DND-41 (cell line): ENCODE data around the gene WNK1.
"Not testable (repeated sequence)": the region's sequence is repeated elsewhere in the genome, so short reads cannot be mapped to it uniquely, and the experiment has no call there.

Experiments
- ATAC-seq: fragments of 200-7000 bp; cut with Tn5 transposase; 3 replicates; pipeline ENCODE4 v1.9.1; 2021; ENCODE audit warnings: low read depth; ENCODE audit not compliant: insufficient read depth
- DNase-seq: peaks from one replicate; pipeline ENCODE4 v3.0.0-alpha.2; 2020
- H2AFZ ChIP-seq: 2 replicates; pipeline ENCODE4 v1.6.0; 2012; ENCODE audit warnings: low read depth, low read length
- H3K27ac ChIP-seq: 2 replicates; pipeline ENCODE4 v1.5.1; 2012; ENCODE audit warnings: low read length, inconsistent platforms
- H3K27me3 ChIP-seq: fragments of 200-600 bp; sonication (generic); 2 replicates; pipeline ENCODE4 v1.6.0; 2012; ENCODE audit warnings: low read length, mild to moderate bottlenecking, inconsistent platforms; ENCODE audit not compliant: insufficient read depth, poor library complexity
- H3K36me3 ChIP-seq: 2 replicates; pipeline ENCODE4 v1.5.1; 2012; ENCODE audit warnings: low read length, inconsistent platforms; ENCODE audit not compliant: insufficient read depth
- H3K4me1 ChIP-seq: 2 replicates; pipeline ENCODE4 v1.5.1; 2012; ENCODE audit warnings: mild to moderate bottlenecking, low read length; ENCODE audit not compliant: insufficient read depth
- H3K4me2 ChIP-seq: 2 replicates; pipeline ENCODE4 v1.6.0; 2012; ENCODE audit warnings: mild to moderate bottlenecking, moderate library complexity, low read length, inconsistent platforms; ENCODE audit not compliant: insufficient read depth
- H3K4me3 ChIP-seq, 2 experiments: fragments of 200-600 bp in 1 of 2; shearing (Covaris generic) in 1 of 2; 2 replicates each; pipeline ENCODE4 v1.5.1; 2012 to 2016; ENCODE audit warnings: inconsistent platforms in 2 of 2, low read length in 2 of 2, mild to moderate bottlenecking in 2 of 2, low read depth in 1 of 2, moderate library complexity in 1 of 2
- H3K79me2 ChIP-seq: 2 replicates; pipeline ENCODE4 v1.6.0; 2012; ENCODE audit warnings: low read length, inconsistent platforms; ENCODE audit not compliant: insufficient read depth
- H3K9ac ChIP-seq: 2 replicates; pipeline ENCODE4 v1.6.0; 2012; ENCODE audit warnings: low read depth, mild to moderate bottlenecking, inconsistent platforms, low read length, moderate library complexity
- H3K9me3 ChIP-seq: 2 replicates; pipeline ENCODE4 v1.5.1; 2012; ENCODE audit warnings: low read length, moderate library complexity, mild to moderate bottlenecking, inconsistent platforms; ENCODE audit not compliant: insufficient read depth, severe bottlenecking
- H4K20me1 ChIP-seq: 2 replicates; pipeline ENCODE4 v1.6.0; 2012; ENCODE audit warnings: low read length; ENCODE audit not compliant: insufficient read depth
- EZH2 ChIP-seq: IDR thresholded peaks from 3 replicates; pipeline ENCODE4 v1.6.1; 2012; ENCODE audit warnings: borderline replicate concordance, low read depth, mild to moderate bottlenecking, moderate library complexity, low read length, inconsistent platforms; ENCODE audit not compliant: severe bottlenecking
- TF ChIP-seq, protein P1 (sequence below): IDR thresholded peaks from 2 replicates; pipeline ENCODE4 v1.5.1; 2012; ENCODE audit warnings: borderline replicate concordance, low read length, moderate library complexity, mild to moderate bottlenecking; ENCODE audit not compliant: poor library complexity, severe bottlenecking; ENCODE audit errors: extremely low read depth

The WNK1 gene

DNA sequence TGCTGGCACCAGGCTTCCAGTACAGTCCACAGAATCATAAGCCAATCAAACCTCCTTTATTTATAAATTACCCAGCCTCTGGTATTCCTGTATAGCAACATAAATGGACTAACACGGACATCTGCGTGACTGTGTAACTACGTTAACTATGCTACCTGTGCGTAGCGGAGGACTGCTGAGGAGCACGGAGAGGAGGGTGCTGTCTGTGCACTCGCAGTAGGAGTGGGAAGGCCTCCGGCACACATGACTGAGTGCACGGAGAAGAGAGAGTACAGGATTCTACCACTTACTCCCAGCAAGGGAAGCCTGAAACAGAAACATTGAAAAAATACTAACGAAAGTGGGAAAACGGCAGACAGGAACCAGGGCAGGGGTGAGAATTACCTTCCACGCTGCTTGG lies 174.3 kb downstream of the WNK1 start:
- DNase-seq, result no peak
- TF ChIP-seq, protein P1, sequence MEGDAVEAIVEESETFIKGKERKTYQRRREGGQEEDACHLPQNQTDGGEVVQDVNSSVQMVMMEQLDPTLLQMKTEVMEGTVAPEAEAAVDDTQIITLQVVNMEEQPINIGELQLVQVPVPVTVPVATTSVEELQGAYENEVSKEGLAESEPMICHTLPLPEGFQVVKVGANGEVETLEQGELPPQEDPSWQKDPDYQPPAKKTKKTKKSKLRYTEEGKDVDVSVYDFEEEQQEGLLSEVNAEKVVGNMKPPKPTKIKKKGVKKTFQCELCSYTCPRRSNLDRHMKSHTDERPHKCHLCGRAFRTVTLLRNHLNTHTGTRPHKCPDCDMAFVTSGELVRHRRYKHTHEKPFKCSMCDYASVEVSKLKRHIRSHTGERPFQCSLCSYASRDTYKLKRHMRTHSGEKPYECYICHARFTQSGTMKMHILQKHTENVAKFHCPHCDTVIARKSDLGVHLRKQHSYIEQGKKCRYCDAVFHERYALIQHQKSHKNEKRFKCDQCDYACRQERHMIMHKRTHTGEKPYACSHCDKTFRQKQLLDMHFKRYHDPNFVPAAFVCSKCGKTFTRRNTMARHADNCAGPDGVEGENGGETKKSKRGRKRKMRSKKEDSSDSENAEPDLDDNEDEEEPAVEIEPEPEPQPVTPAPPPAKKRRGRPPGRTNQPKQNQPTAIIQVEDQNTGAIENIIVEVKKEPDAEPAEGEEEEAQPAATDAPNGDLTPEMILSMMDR, result no peak
- no peak for TF ChIP-seq EZH2
- Histone ChIP-seq H3K9ac (no peak overlapping the region), H2AFZ (no peak overlapping the region), H3K27me3 (no peaks in the 10 kb centered on the region), H3K36me3 (peaks cover 76% of the 10 kb centered on the region), H3K4me2 (no peak overlapping the region), H3K4me3 (no peak overlapping the region), H3K4me1 (no peaks in the 10 kb centered on the region), H3K79me2 (peaks cover 2% of the 10 kb centered on the region; the same call in 1 of the 2 replicates), H3K9me3 (no peaks in the 10 kb centered on the region), H3K27ac (no peak overlapping the region), H4K20me1 (no peaks in the 10 kb centered on the region)
- no peak for ATAC-seq

GRCh38 chr12:931060-931459 lies 178.7 kb downstream of the WNK1 start:
- DNase-seq (no peak), ATAC-seq (no peak)
- peaks cover 20% of the 10 kb centered on the region for H3K79me2 ChIP-seq
- H3K9ac ChIP-seq, result no peak overlapping the region
- no peaks in the 10 kb centered on the region for H3K4me1 ChIP-seq
- H3K27ac ChIP-seq, result no peak overlapping the region
- H3K36me3 ChIP-seq, result peaks cover 55% of the 10 kb centered on the region
- no peak overlapping the region for H2AFZ ChIP-seq
- no peak overlapping the region for H3K4me3 ChIP-seq
- H4K20me1 ChIP-seq, result no peaks in the 10 kb centered on the region
- H3K4me2 ChIP-seq, result no peak overlapping the region
- H3K9me3 ChIP-seq, result no peaks in the 10 kb centered on the region
- TF ChIP-seq EZH2, result no peak
- TF ChIP-seq, protein P1, result no peak
- H3K27me3 ChIP-seq, result no peaks in the 10 kb centered on the region

- no peak overlapping the region for H3K27ac ChIP-seq
- DNase-seq, result no peak
- peaks cover 24% of the 10 kb centered on the region for H3K79me2 ChIP-seq
- H4K20me1 ChIP-seq, result no peaks in the 10 kb centered on the region
- H2AFZ ChIP-seq, result no peak overlapping the region
- no peak for ATAC-seq
- no peaks in the 10 kb centered on the region for H3K9me3 ChIP-seq
- no peak overlapping the region for H3K4me2 ChIP-seq
- no peaks in the 10 kb centered on the region for H3K4me1 ChIP-seq
- TF ChIP-seq EZH2, result no peak
- TF ChIP-seq, protein P1, result no peak
- H3K9ac ChIP-seq, result no peak overlapping the region
- H3K27me3 ChIP-seq, result no peaks in the 10 kb centered on the region
- H3K4me3 ChIP-seq, result no peak overlapping the region
- peaks cover 53% of the 10 kb centered on the region for H3K36me3 ChIP-seq
These were observed 179.2 kb downstream of the WNK1 start for GRCh38 chr12:931591-931990.

- H3K27ac ChIP-seq, H2AFZ ChIP-seq, H3K9ac ChIP-seq, H3K9me3 ChIP-seq, H3K27me3 ChIP-seq, DNase-seq, H3K4me3 ChIP-seq, H3K4me1 ChIP-seq, H3K4me2 ChIP-seq, H4K20me1 ChIP-seq, ATAC-seq: not testable (repeated sequence)
- H3K36me3 ChIP-seq, result peaks cover 36% of the 10 kb centered on the region
- H3K79me2 ChIP-seq, result peaks cover 66% of the 10 kb centered on the region
These were observed 183.5 kb downstream of the WNK1 start for GRCh38 chr12:935891-936290.
